ENCODE results near the gene CH25H. TPM values are rescaled to one million over a fixed set of nuclear protein-coding genes. Genes with fewer than 3 reads are reported as not detected.
A peak's percentile ranks its signal among the peaks of the same experiment; 100 is the strongest.
"Not testable (repeated sequence)": the region's sequence is repeated elsewhere in the genome, so short reads cannot be mapped to it uniquely, and the experiment has no call there.

Gene CH25H
- polyA plus RNA-seq, 1 donor: 4.2 TPM

- H3K27me3 ChIP-seq (ENCODE audit: control insufficient read depth, insufficient read depth, low read length): peaks cover 4% of the 10 kb centered on the region
- DNase-seq: no peak
- H3K4me1 ChIP-seq (ENCODE audit: control insufficient read depth, insufficient read depth, low read length): no peaks in the 10 kb centered on the region
- no peak overlapping the region for H3K4me3 ChIP-seq (ENCODE audit: low read length)
- no CpG with 5 or more reads among the region's 2 CpGs for WGBS (ENCODE audit: insufficient coverage, low lambda C conversion rate)
- H3K27ac ChIP-seq (ENCODE audit: low read length): no peak overlapping the region
- no peaks in the 10 kb centered on the region for H3K9me3 ChIP-seq (ENCODE audit: control insufficient read depth, low read depth, low read length)
- H3K36me3 ChIP-seq (ENCODE audit: control insufficient read depth, insufficient read depth, low read length): no peaks in the 10 kb centered on the region
Observed at GRCh38 chr10:89171263-89171872, 35.7 kb downstream of the CH25H start.

DNA sequence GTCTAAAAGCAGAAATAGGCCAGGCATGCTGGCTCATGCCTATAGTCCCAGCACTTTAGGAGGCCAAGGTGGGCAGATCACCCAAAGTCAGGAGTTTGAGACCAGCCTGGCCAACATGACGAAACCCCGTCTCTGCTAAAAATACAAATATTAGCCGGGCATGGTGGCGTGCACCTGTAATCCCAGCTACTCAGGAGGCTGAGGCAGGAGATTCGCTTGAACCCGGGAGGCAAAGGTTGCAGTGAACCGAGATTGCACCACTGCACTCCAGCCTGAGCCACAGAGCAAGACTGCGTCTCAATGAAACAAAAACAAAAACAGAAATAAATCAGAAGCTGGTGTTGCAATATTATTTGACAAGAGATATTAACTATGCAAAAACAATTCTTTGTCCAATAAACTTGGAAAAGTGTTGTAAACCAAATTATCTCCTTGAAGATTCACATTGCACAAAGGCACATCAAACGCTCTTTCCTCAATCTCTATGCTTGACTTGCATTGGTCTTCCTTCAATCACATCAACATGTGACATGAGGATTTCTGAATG, 38.7 kb downstream of the CH25H start:
- no CpG with 5 or more reads among the region's 9 CpGs for WGBS (ENCODE audit: insufficient coverage, low lambda C conversion rate)

GRCh38 chr10:89167915-89168314, 39.2 kb downstream of the CH25H start:
- Histone ChIP-seq H3K27me3 (ENCODE audit: control insufficient read depth, insufficient read depth, low read length) (peaks cover 11% of the 10 kb centered on the region), H3K36me3 (ENCODE audit: control insufficient read depth, insufficient read depth, low read length) (no peaks in the 10 kb centered on the region), H3K27ac (ENCODE audit: low read length) (no peak overlapping the region), H3K4me1 (ENCODE audit: control insufficient read depth, insufficient read depth, low read length) (no peaks in the 10 kb centered on the region), H3K9me3 (ENCODE audit: control insufficient read depth, low read depth, low read length) (no peaks in the 10 kb centered on the region), H3K4me3 (ENCODE audit: low read length) (no peak overlapping the region)
- no peak for DNase-seq

More for the DNA sequence above, 38.7 kb downstream of the CH25H start:
- H3K36me3 ChIP-seq (ENCODE audit: control insufficient read depth, insufficient read depth, low read length); DNase-seq; H3K27ac ChIP-seq (ENCODE audit: low read length); H3K9me3 ChIP-seq (ENCODE audit: control insufficient read depth, low read depth, low read length); H3K4me3 ChIP-seq (ENCODE audit: low read length); H3K27me3 ChIP-seq (ENCODE audit: control insufficient read depth, insufficient read depth, low read length); H3K4me1 ChIP-seq (ENCODE audit: control insufficient read depth, insufficient read depth, low read length): not testable (repeated sequence)

GRCh38 chr10:89165923-89166322, 41.2 kb downstream of the CH25H start:
- no peak overlapping the region for H3K4me3 ChIP-seq (ENCODE audit: low read length)
- WGBS (ENCODE audit: insufficient coverage, low lambda C conversion rate): 100% methylated on average over 1 of the region's 4 CpGs
- DNase-seq: no peak
- H3K27me3 ChIP-seq (ENCODE audit: control insufficient read depth, insufficient read depth, low read length): peaks cover 11% of the 10 kb centered on the region
- H3K9me3 ChIP-seq (ENCODE audit: control insufficient read depth, low read depth, low read length): no peaks in the 10 kb centered on the region
- H3K27ac ChIP-seq (ENCODE audit: low read length): no peak overlapping the region
- H3K36me3 ChIP-seq (ENCODE audit: control insufficient read depth, insufficient read depth, low read length): no peaks in the 10 kb centered on the region
- no peaks in the 10 kb centered on the region for H3K4me1 ChIP-seq (ENCODE audit: control insufficient read depth, insufficient read depth, low read length)

GRCh38 chr10:89164920-89165319, 42.2 kb downstream of the CH25H start:
- no peak for DNase-seq
- no peaks in the 10 kb centered on the region for H3K4me1 ChIP-seq (ENCODE audit: control insufficient read depth, insufficient read depth, low read length)
- no CpG with 5 or more reads among the region's 4 CpGs for WGBS (ENCODE audit: insufficient coverage, low lambda C conversion rate)
- H3K9me3 ChIP-seq (ENCODE audit: control insufficient read depth, low read depth, low read length): no peaks in the 10 kb centered on the region
- H3K36me3 ChIP-seq (ENCODE audit: control insufficient read depth, insufficient read depth, low read length): no peaks in the 10 kb centered on the region
- no peak overlapping the region for H3K27ac ChIP-seq (ENCODE audit: low read length)
- no peak overlapping the region for H3K4me3 ChIP-seq (ENCODE audit: low read length)
- peaks cover 11% of the 10 kb centered on the region for H3K27me3 ChIP-seq (ENCODE audit: control insufficient read depth, insufficient read depth, low read length)

- no peak overlapping the region for H3K4me3 ChIP-seq (ENCODE audit: low read length)
- H3K36me3 ChIP-seq (ENCODE audit: control insufficient read depth, insufficient read depth, low read length): no peaks in the 10 kb centered on the region
- 80% methylated on average over 1 of the region's 3 CpGs for WGBS (ENCODE audit: insufficient coverage, low lambda C conversion rate)
Observed at GRCh38 chr10:89164080-89164479, 43.0 kb downstream of the CH25H start.

DNA sequence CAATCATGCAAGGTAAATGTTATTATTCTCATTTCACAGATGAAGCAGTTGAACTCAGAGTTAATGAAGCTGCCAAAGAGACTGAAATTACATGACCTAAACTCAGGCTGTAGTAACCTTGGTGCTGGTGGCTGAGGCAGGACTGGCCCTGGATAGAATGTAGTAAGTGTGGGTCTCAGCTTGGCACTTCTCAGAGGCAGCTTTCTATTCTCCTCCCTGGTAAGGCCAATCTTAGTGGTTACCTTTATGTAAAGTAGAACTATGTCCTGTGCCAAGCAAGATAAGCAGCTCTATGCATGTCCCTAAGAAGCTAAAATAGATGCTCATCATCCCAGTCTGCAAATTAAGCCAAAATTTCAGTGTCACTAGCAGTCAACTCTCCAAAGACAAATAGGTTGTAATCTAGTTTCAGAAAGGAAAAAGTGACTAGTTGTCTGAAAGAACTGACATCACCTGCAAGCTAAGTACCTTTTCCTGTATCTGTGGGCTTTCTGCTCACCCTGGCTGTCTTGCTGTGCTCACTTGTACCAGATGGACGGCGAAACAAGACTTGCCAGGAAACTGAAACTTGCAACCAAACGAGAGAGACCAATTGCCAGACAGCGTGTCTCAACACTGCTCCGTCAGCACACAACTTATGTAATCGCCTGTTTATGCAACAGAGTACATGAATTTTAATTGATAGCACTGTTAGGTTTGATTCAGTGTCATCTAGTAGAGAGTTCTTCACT, 43.7 kb downstream of the CH25H start:
- H3K27ac ChIP-seq (ENCODE audit: low read length): no peak overlapping the region
- DNase-seq: peak in 1 of 2 donors; percentile 12
- no peaks in the 10 kb centered on the region for H3K4me1 ChIP-seq (ENCODE audit: control insufficient read depth, insufficient read depth, low read length)
- no peaks in the 10 kb centered on the region for H3K36me3 ChIP-seq (ENCODE audit: control insufficient read depth, insufficient read depth, low read length)
- H3K9me3 ChIP-seq (ENCODE audit: control insufficient read depth, low read depth, low read length): no peaks in the 10 kb centered on the region
- H3K4me3 ChIP-seq (ENCODE audit: low read length): no peak overlapping the region
- peaks cover 7% of the 10 kb centered on the region for H3K27me3 ChIP-seq (ENCODE audit: control insufficient read depth, insufficient read depth, low read length)
- 92% methylated on average over 2 of the region's 6 CpGs for WGBS (ENCODE audit: insufficient coverage, low lambda C conversion rate)

More at GRCh38 chr10:89164080-89164479, 43.0 kb downstream of the CH25H start:
- H3K27me3 ChIP-seq (ENCODE audit: control insufficient read depth, insufficient read depth, low read length): peaks cover 7% of the 10 kb centered on the region
- no peak overlapping the region for H3K27ac ChIP-seq (ENCODE audit: low read length)
- no peaks in the 10 kb centered on the region for H3K9me3 ChIP-seq (ENCODE audit: control insufficient read depth, low read depth, low read length)
- H3K4me1 ChIP-seq (ENCODE audit: control insufficient read depth, insufficient read depth, low read length): no peaks in the 10 kb centered on the region
- DNase-seq: no peak

DNA sequence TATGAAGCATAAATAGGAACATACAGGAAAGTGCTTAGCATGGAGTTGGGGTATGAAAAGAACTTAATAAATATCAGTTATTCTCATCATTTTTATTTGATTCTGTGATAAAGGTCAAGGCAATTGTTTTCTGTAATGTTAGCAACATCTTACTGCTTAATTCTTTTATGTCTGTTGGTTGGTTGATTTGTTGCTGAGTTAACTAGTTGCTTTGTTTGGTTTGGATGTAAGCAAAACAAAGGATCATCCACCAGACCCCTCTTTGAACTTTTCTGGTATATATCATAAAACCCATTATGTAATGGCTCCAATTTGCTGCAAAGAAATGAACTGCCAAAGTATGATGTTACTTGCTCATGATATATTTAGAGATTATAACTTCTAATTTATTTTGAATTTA, 44.5 kb downstream of the CH25H start:
- no peak overlapping the region for H3K27ac ChIP-seq (ENCODE audit: low read length)
- H3K9me3 ChIP-seq (ENCODE audit: control insufficient read depth, low read depth, low read length): no peaks in the 10 kb centered on the region
- H3K27me3 ChIP-seq (ENCODE audit: control insufficient read depth, insufficient read depth, low read length): peaks cover 7% of the 10 kb centered on the region
- H3K36me3 ChIP-seq (ENCODE audit: control insufficient read depth, insufficient read depth, low read length): no peaks in the 10 kb centered on the region
- H3K4me3 ChIP-seq (ENCODE audit: low read length): no peak overlapping the region
- no peak for DNase-seq
- no peaks in the 10 kb centered on the region for H3K4me1 ChIP-seq (ENCODE audit: control insufficient read depth, insufficient read depth, low read length)

DNA sequence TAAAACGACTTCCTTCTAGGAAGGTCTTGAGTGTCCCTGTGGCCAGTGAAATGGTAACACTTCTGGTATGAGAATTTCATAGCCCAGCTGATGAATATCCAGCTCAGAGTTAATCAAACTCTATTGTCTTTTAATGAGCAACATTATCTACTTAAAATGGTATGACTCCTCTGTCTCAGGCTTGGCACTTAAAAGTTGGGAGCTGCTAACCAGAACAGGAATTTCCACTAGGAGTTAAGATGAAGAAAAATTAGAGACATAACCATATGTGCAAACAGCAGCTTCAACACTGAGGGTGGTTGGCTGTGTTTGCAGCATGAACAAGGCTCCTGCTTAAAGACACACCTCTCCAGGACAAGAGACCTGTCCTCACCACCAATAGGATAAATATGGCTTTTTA, 46.8 kb downstream of the CH25H start:
- WGBS (ENCODE audit: insufficient coverage, low lambda C conversion rate): no CpG with 5 or more reads among the region's 1 CpG

DNA sequence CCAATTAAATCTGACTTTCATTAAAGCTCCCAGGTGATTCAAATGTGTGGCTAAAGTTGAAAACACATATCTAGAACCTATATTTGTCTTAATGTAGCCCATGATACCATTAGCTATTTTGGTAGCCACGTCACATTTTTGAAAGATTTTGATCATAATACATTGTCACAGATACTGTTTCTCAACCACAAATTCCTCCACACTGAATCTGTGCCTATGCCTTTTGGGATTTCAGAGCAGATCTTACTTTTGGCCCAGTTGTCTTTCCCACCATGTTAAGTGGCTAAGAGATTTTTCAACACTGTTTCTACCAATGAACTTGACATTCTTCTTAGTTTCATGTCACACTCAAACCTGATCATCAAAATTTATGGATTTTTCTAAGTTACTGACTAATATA, 47.4 kb downstream of the CH25H start:
- peaks cover 9% of the 10 kb centered on the region for H3K27me3 ChIP-seq (ENCODE audit: control insufficient read depth, insufficient read depth, low read length)
- no peak for DNase-seq
- H3K4me3 ChIP-seq (ENCODE audit: low read length): no peak overlapping the region
- H3K36me3 ChIP-seq (ENCODE audit: control insufficient read depth, insufficient read depth, low read length): no peaks in the 10 kb centered on the region
- WGBS (ENCODE audit: insufficient coverage, low lambda C conversion rate): 100% methylated on average over 1 of the region's 1 CpG
- no peak overlapping the region for H3K27ac ChIP-seq (ENCODE audit: low read length)
- H3K9me3 ChIP-seq (ENCODE audit: control insufficient read depth, low read depth, low read length): no peaks in the 10 kb centered on the region
- H3K4me1 ChIP-seq (ENCODE audit: control insufficient read depth, insufficient read depth, low read length): no peaks in the 10 kb centered on the region

More for the DNA sequence above, 46.8 kb downstream of the CH25H start:
- DNase-seq: no peak
- H3K9me3 ChIP-seq (ENCODE audit: control insufficient read depth, low read depth, low read length): no peaks in the 10 kb centered on the region
- no peaks in the 10 kb centered on the region for H3K4me1 ChIP-seq (ENCODE audit: control insufficient read depth, insufficient read depth, low read length)
- peaks cover 9% of the 10 kb centered on the region for H3K27me3 ChIP-seq (ENCODE audit: control insufficient read depth, insufficient read depth, low read length)
- no peak overlapping the region for H3K27ac ChIP-seq (ENCODE audit: low read length)
- H3K36me3 ChIP-seq (ENCODE audit: control insufficient read depth, insufficient read depth, low read length): no peaks in the 10 kb centered on the region
- no peak overlapping the region for H3K4me3 ChIP-seq (ENCODE audit: low read length)

DNA sequence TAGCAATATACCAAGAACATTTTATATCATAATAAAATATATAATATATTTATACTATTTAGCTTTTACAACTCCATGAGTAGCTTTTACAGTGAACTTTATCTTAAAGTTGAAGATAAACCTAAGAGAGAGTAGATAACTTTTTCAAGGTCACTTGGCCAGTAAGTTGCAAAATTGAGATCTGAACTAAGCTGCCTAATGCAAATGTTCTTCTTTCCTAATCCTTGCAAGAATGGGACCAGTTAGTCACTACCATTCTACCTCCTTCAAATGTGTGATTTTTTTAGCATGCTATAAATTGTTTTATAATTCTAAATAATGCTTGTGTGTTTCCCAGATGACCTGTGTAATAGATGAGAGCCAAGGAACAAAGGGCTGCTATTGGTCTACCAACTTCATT, 47.8 kb downstream of the CH25H start:
- no peak for DNase-seq
- Histone ChIP-seq H3K36me3 (ENCODE audit: control insufficient read depth, insufficient read depth, low read length) (no peaks in the 10 kb centered on the region), H3K27ac (ENCODE audit: low read length) (no peak overlapping the region), H3K9me3 (ENCODE audit: control insufficient read depth, low read depth, low read length) (no peaks in the 10 kb centered on the region), H3K27me3 (ENCODE audit: control insufficient read depth, insufficient read depth, low read length) (peaks cover 8% of the 10 kb centered on the region), H3K4me3 (ENCODE audit: low read length) (no peak overlapping the region), H3K4me1 (ENCODE audit: control insufficient read depth, insufficient read depth, low read length) (no peaks in the 10 kb centered on the region)
